Upper lobe of right lung (tissue), 1 donor: ENCODE results near the gene PHTF2. TPM values are rescaled to one million over a fixed set of nuclear protein-coding genes. Genes with fewer than 3 reads are reported as not detected.

ENCODE experiments used
- ATAC-seq: fragments of 200-7000 bp; cut with Tn5 transposase; one replicate; pipeline ENCODE4 v1.9.1; 2020; ENCODE audit warnings: mild to moderate bottlenecking, moderate library complexity
- DNase-seq: peaks from one replicate; pipeline ENCODE4 v3.0.0-alpha.2; 2020
- H3K27ac ChIP-seq: fragments of 200-600 bp; one replicate; pipeline ENCODE4 v1.8.0; 2022
- H3K27me3 ChIP-seq: fragments of 200-600 bp; one replicate; pipeline ENCODE4 v1.8.0; 2022; ENCODE audit warnings: mild to moderate bottlenecking
- H3K36me3 ChIP-seq: fragments of 200-600 bp; one replicate; pipeline ENCODE4 v1.8.0; 2022
- H3K4me1 ChIP-seq: fragments of 200-600 bp; one replicate; pipeline ENCODE4 v1.8.0; 2022
- H3K4me3 ChIP-seq: fragments of 200-600 bp; one replicate; pipeline ENCODE4 v1.8.0; 2022; ENCODE audit warnings: mild to moderate bottlenecking
- H3K9me3 ChIP-seq: fragments of 200-600 bp; one replicate; pipeline ENCODE4 v1.8.0; 2022
- intact Hi-C: fragments of 100-400 bp; cut with DNase I; formaldehyde crosslinking; loops from one replicate; pipeline ENCODE4 v1.11.0; 2022
- total RNA-seq: library from RNA; stranded (reverse); fragmentation: NEBNext Ultra II Directional; extraction: Animal tissue kit (Norgen Biotek cat#: 25700); gene quantifications from one replicate; pipeline ENCODE4 v1.2.1, GENCODE V29; 2021
- TF ChIP-seq, protein P1 (sequence below): fragments of 200-600 bp; IDR thresholded peaks from one replicate; pipeline ENCODE4 v1.8.0; 2022; ENCODE audit warnings: antibody characterized with exemption
- donor health status: DM: no; HTN: yes; CAD: no; lungs with severe emphysema.

PHTF2 gene
- total RNA-seq, 1 donor from 2014 or later = 14.4 TPM

DNA sequence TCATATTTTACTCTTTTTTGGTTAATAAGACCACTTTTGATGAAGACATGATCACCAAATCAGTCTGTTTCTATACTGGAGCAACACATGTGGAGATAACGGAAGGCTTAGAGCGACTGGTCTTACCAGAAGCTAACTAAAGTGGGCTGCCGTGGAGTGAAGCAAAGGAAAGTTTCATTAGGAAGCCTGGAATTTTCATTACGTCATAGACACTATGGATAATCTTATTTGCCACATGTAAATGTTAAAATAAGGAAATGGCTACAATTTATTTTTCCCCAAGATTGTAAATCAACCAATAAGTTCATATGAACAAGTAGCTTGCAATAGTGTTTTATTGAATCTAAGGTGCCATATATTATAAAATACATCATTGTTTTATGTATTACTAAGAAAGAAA lies 185.4 kb downstream of the PHTF2 start:
- TF ChIP-seq, protein P1, sequence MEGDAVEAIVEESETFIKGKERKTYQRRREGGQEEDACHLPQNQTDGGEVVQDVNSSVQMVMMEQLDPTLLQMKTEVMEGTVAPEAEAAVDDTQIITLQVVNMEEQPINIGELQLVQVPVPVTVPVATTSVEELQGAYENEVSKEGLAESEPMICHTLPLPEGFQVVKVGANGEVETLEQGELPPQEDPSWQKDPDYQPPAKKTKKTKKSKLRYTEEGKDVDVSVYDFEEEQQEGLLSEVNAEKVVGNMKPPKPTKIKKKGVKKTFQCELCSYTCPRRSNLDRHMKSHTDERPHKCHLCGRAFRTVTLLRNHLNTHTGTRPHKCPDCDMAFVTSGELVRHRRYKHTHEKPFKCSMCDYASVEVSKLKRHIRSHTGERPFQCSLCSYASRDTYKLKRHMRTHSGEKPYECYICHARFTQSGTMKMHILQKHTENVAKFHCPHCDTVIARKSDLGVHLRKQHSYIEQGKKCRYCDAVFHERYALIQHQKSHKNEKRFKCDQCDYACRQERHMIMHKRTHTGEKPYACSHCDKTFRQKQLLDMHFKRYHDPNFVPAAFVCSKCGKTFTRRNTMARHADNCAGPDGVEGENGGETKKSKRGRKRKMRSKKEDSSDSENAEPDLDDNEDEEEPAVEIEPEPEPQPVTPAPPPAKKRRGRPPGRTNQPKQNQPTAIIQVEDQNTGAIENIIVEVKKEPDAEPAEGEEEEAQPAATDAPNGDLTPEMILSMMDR = no peak
- H3K9me3 ChIP-seq = no peaks in the 10 kb centered on the region
- no peaks in the 10 kb centered on the region for H3K36me3 ChIP-seq
- no peak for ATAC-seq
- no peak overlapping the region for H3K4me3 ChIP-seq
- no peaks in the 10 kb centered on the region for H3K27me3 ChIP-seq
- DNase-seq = no peak
- no peaks in the 10 kb centered on the region for H3K4me1 ChIP-seq
- H3K27ac ChIP-seq = no peak overlapping the region
- intact Hi-C loops = no loop called here

- no peak overlapping the region for H3K4me3 ChIP-seq
- TF ChIP-seq, protein P1 = no peak
- H3K4me1 ChIP-seq = no peaks in the 10 kb centered on the region
- ATAC-seq (no peak), DNase-seq (no peak)
- H3K27ac ChIP-seq = no peak overlapping the region
- intact Hi-C loops = no loop called here
- H3K27me3 ChIP-seq = no peaks in the 10 kb centered on the region
- no peaks in the 10 kb centered on the region for H3K9me3 ChIP-seq
- no peaks in the 10 kb centered on the region for H3K36me3 ChIP-seq
These were observed 186.8 kb downstream of the PHTF2 start for GRCh38 chr7:77985232-77985973.

- Histone ChIP-seq H3K36me3 (no peaks in the 10 kb centered on the region), H3K27ac (no peak overlapping the region), H3K4me3 (no peak overlapping the region), H3K27me3 (no peaks in the 10 kb centered on the region), H3K9me3 (no peaks in the 10 kb centered on the region), H3K4me1 (no peaks in the 10 kb centered on the region)
- TF ChIP-seq, protein P1 = no peak
- ATAC-seq (no peak), DNase-seq (no peak)
- intact Hi-C loops = no loop called here
These were observed 187.4 kb downstream of the PHTF2 start for GRCh38 chr7:77985974-77986339.

GRCh38 chr7:77989981-77990566 lies 191.5 kb downstream of the PHTF2 start:
- ATAC-seq (no peak), DNase-seq (no peak)
- TF ChIP-seq, protein P1 = no peak
- Histone ChIP-seq H3K9me3 (no peaks in the 10 kb centered on the region), H3K27me3 (no peaks in the 10 kb centered on the region), H3K4me1 (no peaks in the 10 kb centered on the region), H3K27ac (no peak overlapping the region), H3K36me3 (no peaks in the 10 kb centered on the region), H3K4me3 (no peak overlapping the region)
- intact Hi-C loops = no loop called here

DNA sequence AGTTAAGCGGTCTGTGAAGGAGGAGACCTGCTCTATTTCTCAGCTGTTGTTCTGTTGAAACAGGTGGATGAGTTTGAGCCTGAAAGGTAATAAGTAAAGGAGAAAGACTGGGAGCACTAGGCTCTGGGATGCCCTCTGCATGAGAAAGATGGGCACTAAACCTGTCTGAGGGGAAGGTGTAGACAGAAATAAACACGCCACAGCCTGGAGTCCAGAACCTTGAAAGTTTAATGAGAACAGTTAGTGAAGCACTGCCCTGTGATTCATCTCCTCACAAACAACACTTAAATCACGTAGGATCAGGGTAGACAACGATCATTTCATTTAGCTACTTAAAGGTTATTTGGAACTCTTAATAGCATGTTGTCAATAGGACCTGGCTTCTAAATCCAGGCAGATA lies 193.1 kb downstream of the PHTF2 start:
- no peaks in the 10 kb centered on the region for H3K4me1 ChIP-seq
- no peaks in the 10 kb centered on the region for H3K27me3 ChIP-seq
- intact Hi-C loops = no loop called here
- no peaks in the 10 kb centered on the region for H3K9me3 ChIP-seq
- H3K4me3 ChIP-seq = no peak overlapping the region
- DNase-seq = no peak
- TF ChIP-seq, protein P1 = no peak
- no peak for ATAC-seq
- H3K27ac ChIP-seq = no peak overlapping the region
- H3K36me3 ChIP-seq = no peaks in the 10 kb centered on the region
